GM12875 (cell line): ENCODE measurements around the gene NEDD4.

Source experiments
- H3K4me3 ChIP-seq: one replicate; pipeline ENCODE4 v1.5.1; 2011; ENCODE audit warnings: low read depth, low read length, control low read depth
- CTCF ChIP-seq: IDR thresholded peaks from 2 replicates; pipeline ENCODE4 v1.5.1; 2011; ENCODE audit warnings: low read depth, mild to moderate bottlenecking, control low read depth, inconsistent platforms, low read length, moderate library complexity, borderline replicate concordance; ENCODE audit not compliant: insufficient read depth

The NEDD4 gene

GRCh38 chr15:55784286-55784685 is 209.1 kb downstream of the NEDD4 start:
- no peak overlapping the region for H3K4me3 ChIP-seq
- TF ChIP-seq CTCF, result no peak

- no peak overlapping the region for H3K4me3 ChIP-seq
- no peak for TF ChIP-seq CTCF
Observed at GRCh38 chr15:55782901-55783300, 210.5 kb downstream of the NEDD4 start.

GRCh38 chr15:55780292-55780691 is 213.1 kb downstream of the NEDD4 start:
- TF ChIP-seq CTCF, result no peak

GRCh38 chr15:55778932-55779331 is 214.5 kb downstream of the NEDD4 start:
- TF ChIP-seq CTCF, result no peak
- no peak overlapping the region for H3K4me3 ChIP-seq

More at GRCh38 chr15:55780292-55780691, 213.1 kb downstream of the NEDD4 start:
- H3K4me3 ChIP-seq, result no peak overlapping the region
